Trophoblast cell (in vitro differentiated cells and primary cell): ENCODE measurements around the gene ACP2.

ENCODE experiments used
- DNase-seq, 2 donors: peaks; one replicate each; pipeline ENCODE4 v3.0.0-alpha.2; 2016
- H2AFZ ChIP-seq: 2 replicates; pipeline ENCODE4 v1.6.1; 2013; ENCODE audit warnings: low read length, moderate library complexity, mild to moderate bottlenecking; ENCODE audit not compliant: insufficient read depth, poor library complexity
- H2AK5ac ChIP-seq: 2 replicates; pipeline ENCODE4 v1.6.1; 2013; ENCODE audit warnings: mild to moderate bottlenecking, low read length
- H2BK120ac ChIP-seq: 2 replicates; pipeline ENCODE4 v1.6.1; 2013; ENCODE audit warnings: low read length, mild to moderate bottlenecking, moderate library complexity; ENCODE audit not compliant: insufficient read depth, poor library complexity
- H2BK12ac ChIP-seq: 2 replicates; pipeline ENCODE4 v1.6.1; 2013; ENCODE audit warnings: mild to moderate bottlenecking, low read length, moderate library complexity
- H2BK5ac ChIP-seq: 2 replicates; pipeline ENCODE4 v1.6.1; 2013; ENCODE audit warnings: low read length, low read depth, moderate library complexity, mild to moderate bottlenecking; ENCODE audit not compliant: poor library complexity
- H3K14ac ChIP-seq: 2 replicates; pipeline ENCODE4 v1.6.1; 2013; ENCODE audit warnings: mild to moderate bottlenecking, low read length
- H3K18ac ChIP-seq: 2 replicates; pipeline ENCODE4 v1.6.1; 2013; ENCODE audit warnings: mild to moderate bottlenecking, low read length
- H3K23ac ChIP-seq: 2 replicates; pipeline ENCODE4 v1.6.1; 2013; ENCODE audit warnings: low read length
- H3K27ac ChIP-seq: 2 replicates; pipeline ENCODE4 v1.5.1; 2013; ENCODE audit warnings: low read depth, mild to moderate bottlenecking, inconsistent platforms, low read length, moderate library complexity
- H3K27me3 ChIP-seq: 2 replicates; pipeline ENCODE4 v1.6.1; 2013; ENCODE audit warnings: inconsistent platforms, mild to moderate bottlenecking, low read length, moderate library complexity; ENCODE audit not compliant: insufficient read depth
- H3K36me3 ChIP-seq, 2 experiments: 1 replicate in 1 of 2; 2 replicates in 1 of 2; pipeline ENCODE4 v1.6.1; 2013; ENCODE audit warnings: low read length in 2 of 2, mild to moderate bottlenecking in 2 of 2, moderate library complexity in 1 of 2; ENCODE audit not compliant: insufficient read depth in 2 of 2, control insufficient read depth in 1 of 2
- H3K4ac ChIP-seq: 2 replicates; pipeline ENCODE4 v1.6.1; 2013; ENCODE audit warnings: low read depth, mild to moderate bottlenecking, low read length, moderate library complexity
- H3K4me1 ChIP-seq, 2 experiments: 1 replicate in 1 of 2; 2 replicates in 1 of 2; pipeline ENCODE4 v1.6.1; 2013; ENCODE audit warnings: low read length in 2 of 2, mild to moderate bottlenecking in 2 of 2, moderate library complexity in 1 of 2; ENCODE audit not compliant: insufficient read depth in 2 of 2, control insufficient read depth in 1 of 2
- H3K4me2 ChIP-seq: 2 replicates; pipeline ENCODE4 v1.6.1; 2013; ENCODE audit warnings: inconsistent platforms, mild to moderate bottlenecking, low read length, moderate library complexity
- H3K4me3 ChIP-seq: 2 replicates; pipeline ENCODE4 v1.5.1; 2013; ENCODE audit warnings: mild to moderate bottlenecking, low read depth, low read length, inconsistent platforms
- H3K79me1 ChIP-seq: one replicate; pipeline ENCODE4 v1.6.1; 2013; ENCODE audit warnings: low read length
- H3K79me2 ChIP-seq: 2 replicates; pipeline ENCODE4 v1.6.1; 2013; ENCODE audit warnings: low read length, mild to moderate bottlenecking; ENCODE audit not compliant: control insufficient read depth, insufficient read depth, poor library complexity
- H3K9ac ChIP-seq: 2 replicates; pipeline ENCODE4 v1.6.1; 2013; ENCODE audit warnings: mild to moderate bottlenecking, low read length
- H3K9me3 ChIP-seq: 2 replicates; pipeline ENCODE4 v1.6.1; 2013; ENCODE audit warnings: low read depth, mild to moderate bottlenecking, control low read depth, inconsistent platforms, low read length; ENCODE audit not compliant: insufficient read depth
- H4K12ac ChIP-seq: 2 replicates; pipeline ENCODE4 v1.6.1; 2013; ENCODE audit warnings: low read depth, mild to moderate bottlenecking, low read length, moderate library complexity
- H4K8ac ChIP-seq: 2 replicates; pipeline ENCODE4 v1.6.1; 2013; ENCODE audit warnings: low read depth, mild to moderate bottlenecking, low read length, moderate library complexity
- H4K91ac ChIP-seq: one replicate; pipeline ENCODE4 v1.6.1; 2013; ENCODE audit warnings: low read depth, mild to moderate bottlenecking, low read length, moderate library complexity
- WGBS: extraction: QIAGEN DNeasy Blood & Tissue Kit; methylation state at CpG from one replicate; pipeline ENCODE4 v1.1.7; 2013; ENCODE audit warnings: missing lambda C conversion rate; ENCODE audit not compliant: insufficient read length, insufficient coverage; ENCODE audit errors: extremely low coverage; 5-methylcytosine and 5-hydroxymethylcytosine counted together

The ACP2 gene

DNA sequence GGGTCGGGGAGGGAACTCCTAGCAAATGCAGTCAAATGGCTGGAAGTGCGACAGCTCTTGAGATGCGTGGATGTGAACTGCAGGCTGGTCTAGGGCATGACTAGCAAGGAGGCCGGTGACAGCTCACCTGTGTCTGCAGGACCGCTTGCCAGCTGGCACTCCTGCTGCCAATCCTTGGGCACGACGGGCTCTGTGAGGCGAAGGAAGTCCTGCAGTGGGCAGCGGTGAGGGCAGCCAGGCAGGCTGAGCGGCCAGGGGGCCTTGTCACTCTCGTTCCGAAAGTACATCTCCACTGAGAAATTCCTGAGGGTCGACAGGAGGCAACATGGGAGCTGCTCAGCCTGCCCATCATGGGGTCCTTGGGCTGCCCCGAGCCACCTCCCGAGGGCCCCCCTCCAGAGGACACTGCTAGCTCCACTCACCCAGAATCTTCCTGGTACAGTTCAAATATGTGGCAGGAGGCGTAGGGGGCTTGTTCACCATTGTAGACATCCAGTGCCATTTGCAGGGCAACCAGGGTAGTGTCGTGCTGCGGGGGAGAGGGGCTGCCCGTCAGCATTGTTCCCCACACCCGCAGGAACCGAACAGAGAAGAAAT, 5.9 kb downstream of the ACP2 start:
- H3K27me3 ChIP-seq = no peaks in the 10 kb centered on the region
- H3K4me1 ChIP-seq = peaks cover 0 to under 1% of the 10 kb centered on the region in 2 experiments
- no peak overlapping the region for H3K18ac ChIP-seq
- H3K9me3 ChIP-seq = no peaks in the 10 kb centered on the region
- no peaks in the 10 kb centered on the region for H3K79me1 ChIP-seq
- WGBS = no CpG with 5 or more reads among the region's 21 CpGs
- no peak overlapping the region for H3K27ac ChIP-seq
- no peak overlapping the region for H2BK12ac ChIP-seq
- no peak overlapping the region for H4K91ac ChIP-seq
- H4K8ac ChIP-seq = no peak overlapping the region
- no peak overlapping the region for H2AK5ac ChIP-seq
- no peak overlapping the region for H3K9ac ChIP-seq
- no peak overlapping the region for H3K4me3 ChIP-seq
- H3K36me3 ChIP-seq = peaks cover 47 to 67% of the 10 kb centered on the region in 2 experiments
- H3K4me2 ChIP-seq = no peak overlapping the region
- no peak overlapping the region for H2AFZ ChIP-seq
- H3K79me2 ChIP-seq = no peaks in the 10 kb centered on the region
- H3K4ac ChIP-seq = no peak overlapping the region
- no peak overlapping the region for H3K23ac ChIP-seq
- H3K14ac ChIP-seq = no peak overlapping the region
- no peak overlapping the region for H2BK120ac ChIP-seq
- no peak for DNase-seq
- no peak overlapping the region for H4K12ac ChIP-seq
- no peak overlapping the region for H2BK5ac ChIP-seq

DNA sequence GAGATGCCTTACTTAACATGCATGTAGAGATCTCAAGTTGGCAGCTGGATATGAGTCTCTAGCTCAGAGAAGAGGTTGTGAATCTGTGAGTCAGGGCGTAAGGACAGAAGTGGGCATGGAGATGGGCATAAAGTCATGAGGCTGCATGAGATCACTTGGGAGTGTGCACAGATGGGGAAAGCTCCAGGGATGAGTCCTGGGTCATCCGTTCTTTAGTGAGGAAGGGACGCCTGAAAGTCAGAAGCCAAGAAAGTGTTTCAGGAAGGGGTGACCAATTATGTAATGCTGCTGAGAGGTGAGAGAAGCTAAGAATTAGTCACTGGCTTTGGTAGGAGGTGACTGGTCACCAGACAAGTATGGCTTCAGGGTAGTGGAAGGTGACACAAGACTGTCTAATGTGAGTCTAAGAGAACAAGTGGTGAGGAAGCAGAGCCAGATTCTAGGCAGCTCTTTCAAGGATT, 6.7 kb downstream of the ACP2 start:
- Histone ChIP-seq H2AFZ (no peak overlapping the region), H3K9ac (no peak overlapping the region), H3K27ac (no peak overlapping the region), H3K4ac (no peak overlapping the region), H3K23ac (no peak overlapping the region), H4K12ac (no peak overlapping the region), H3K9me3 (no peaks in the 10 kb centered on the region), H3K27me3 (no peaks in the 10 kb centered on the region), H2BK120ac (no peak overlapping the region), H3K79me2 (no peaks in the 10 kb centered on the region), H3K4me2 (no peak overlapping the region), H3K18ac (no peak overlapping the region), H2BK12ac (no peak overlapping the region), H3K4me1 (no peaks in the 10 kb centered on the region), H4K8ac (no peak overlapping the region), H2AK5ac (no peak overlapping the region), H2BK5ac (no peak overlapping the region), H4K91ac (no peak overlapping the region), H3K36me3 (peaks cover 47 to 65% of the 10 kb centered on the region in 2 experiments), H3K4me3 (no peak overlapping the region), H3K14ac (no peak overlapping the region), H3K79me1 (no peaks in the 10 kb centered on the region)
- WGBS = no CpG with 5 or more reads among the region's 3 CpGs
- DNase-seq = peak; percentile 37 to 58

DNA sequence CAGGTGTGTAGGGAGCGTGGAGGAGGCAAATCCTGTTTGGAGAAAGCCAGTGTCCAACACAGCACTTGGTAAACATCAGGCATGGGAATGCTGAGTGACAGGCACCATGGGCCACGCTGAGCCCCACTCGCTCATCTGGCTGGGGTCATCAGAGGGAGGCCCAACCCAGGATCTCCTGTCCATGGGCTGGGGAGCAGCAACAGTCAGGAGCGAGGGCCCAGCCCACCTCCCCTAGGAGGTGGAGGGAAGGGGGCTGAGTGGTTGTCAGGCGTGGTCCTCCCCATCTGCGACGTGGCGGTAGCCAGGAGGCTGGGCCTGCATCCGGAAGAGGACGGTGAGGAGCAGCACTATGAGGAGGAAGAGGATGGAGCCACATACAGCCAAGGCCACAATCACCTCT, 8.8 kb downstream of the ACP2 start:
- Histone ChIP-seq H3K18ac (no peak overlapping the region), H3K27ac (no peak overlapping the region), H4K12ac (no peak overlapping the region), H4K91ac (no peak overlapping the region), H3K4me1 (peaks cover 5 to 6% of the 10 kb centered on the region in 2 experiments), H3K9me3 (no peaks in the 10 kb centered on the region), H2BK12ac (no peak overlapping the region), H4K8ac (no peak overlapping the region), H3K4ac (no peak overlapping the region), H3K9ac (no peak overlapping the region), H2AK5ac (no peak overlapping the region), H2BK5ac (no peak overlapping the region), H2AFZ (no peak overlapping the region), H3K23ac (no peak overlapping the region), H3K4me2 (no peak overlapping the region), H3K36me3 (peaks cover 36 to 57% of the 10 kb centered on the region in 2 experiments), H3K4me3 (no peak overlapping the region), H3K79me2 (no peaks in the 10 kb centered on the region), H2BK120ac (no peak overlapping the region), H3K79me1 (peaks cover 4% of the 10 kb centered on the region), H3K14ac (no peak overlapping the region), H3K27me3 (no peaks in the 10 kb centered on the region)
- no peak for DNase-seq
- no CpG with 5 or more reads among the region's 10 CpGs for WGBS

DNA sequence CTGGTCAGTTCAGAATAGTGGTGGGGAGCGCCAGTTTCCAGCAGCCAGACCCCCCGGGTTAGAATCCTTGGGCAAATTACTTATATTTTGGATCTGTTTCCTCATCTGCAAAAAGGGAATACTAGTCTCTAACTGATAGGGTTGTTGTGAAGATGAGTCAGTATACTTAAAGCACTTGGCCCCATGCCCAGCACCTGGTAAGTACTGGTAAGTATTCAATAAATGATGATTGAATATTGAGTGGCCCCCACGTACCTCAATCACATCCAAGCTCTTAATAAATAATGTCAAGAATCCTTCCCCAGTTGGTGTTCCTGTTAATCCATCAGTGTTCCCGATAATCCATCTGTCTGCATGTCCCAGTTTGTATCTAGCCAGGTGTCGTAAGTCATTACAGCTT, 12.1 kb downstream of the ACP2 start:
- DNase-seq = no peak
- Histone ChIP-seq H2BK12ac (no peak overlapping the region), H4K12ac (no peak overlapping the region), H3K4me2 (no peak overlapping the region), H3K4me1 (peaks cover 15 to 16% of the 10 kb centered on the region in 2 experiments), H3K79me1 (peaks cover 4% of the 10 kb centered on the region), H3K9me3 (no peaks in the 10 kb centered on the region), H4K91ac (no peak overlapping the region), H3K18ac (no peak overlapping the region), H3K27me3 (no peaks in the 10 kb centered on the region), H3K27ac (no peak overlapping the region), H2BK120ac (no peak overlapping the region), H3K23ac (no peak overlapping the region), H3K4me3 (no peak overlapping the region), H3K79me2 (no peaks in the 10 kb centered on the region), H2AFZ (no peak overlapping the region), H3K4ac (no peak overlapping the region), H2AK5ac (no peak overlapping the region), H3K14ac (no peak overlapping the region), H2BK5ac (no peak overlapping the region), H3K36me3 (peaks cover 18 to 35% of the 10 kb centered on the region in 2 experiments), H4K8ac (no peak overlapping the region), H3K9ac (no peak overlapping the region)
- no CpG with 5 or more reads among the region's 5 CpGs for WGBS
